ENCODE results near the gene NECTIN4.

GRCh38 chr1:161096015-161096414, 6.7 kb upstream of the NECTIN4 start:
- no peak for TF ChIP-seq CTCF (IDR thresholded peaks at IDR 0.05)
- TF ChIP-seq POLR2A (IDR thresholded peaks at IDR 0.05), result no peak
